HG02759 (cell line): ENCODE results near the gene SLC6A11.

Experiments
- ATAC-seq: cut with Tn5 transposase; IDR thresholded peaks from one replicate; pipeline ENCODE4 v1.9.1; 2021; ENCODE audit warnings: mild to moderate bottlenecking, moderate library complexity; ENCODE audit not compliant: unreplicated experiment

Gene SLC6A11

DNA sequence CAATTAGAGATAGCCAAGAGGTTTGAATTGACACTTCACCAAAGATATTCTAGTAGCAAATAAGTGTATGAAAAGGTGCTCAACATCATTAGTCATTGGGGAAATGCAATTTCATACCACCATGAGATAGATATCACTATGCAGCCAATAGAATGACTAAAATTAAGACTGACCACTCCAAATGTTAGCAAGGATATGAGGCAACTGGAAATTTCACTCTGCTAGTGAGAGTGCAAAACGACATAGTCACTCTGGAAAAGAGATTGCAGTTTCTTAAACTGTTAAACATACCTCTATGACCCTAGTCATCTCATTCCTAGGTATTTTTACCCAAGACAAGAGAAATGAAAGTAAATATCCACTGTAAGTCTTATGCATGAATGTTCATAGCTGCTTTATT, 27.6 kb upstream of the SLC6A11 start:
- no peak for ATAC-seq

DNA sequence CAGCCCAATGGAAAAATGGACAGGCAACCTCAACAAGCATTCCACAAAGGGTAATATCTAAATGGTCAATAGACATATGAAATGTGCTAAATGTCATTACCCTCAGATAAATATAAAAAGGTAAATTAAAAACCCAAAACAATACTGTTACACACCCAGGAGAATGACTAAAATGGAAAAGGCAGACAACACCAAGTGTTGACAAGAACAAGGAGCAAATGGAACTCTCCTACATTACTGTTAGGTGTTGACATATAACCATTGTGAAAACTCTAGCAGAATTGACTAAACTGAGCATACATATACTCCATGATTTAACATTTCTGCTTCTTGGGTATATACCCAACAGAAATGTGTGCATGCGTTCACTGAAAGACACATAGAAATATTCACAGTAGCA, 25.3 kb upstream of the SLC6A11 start:
- ATAC-seq: no peak

DNA sequence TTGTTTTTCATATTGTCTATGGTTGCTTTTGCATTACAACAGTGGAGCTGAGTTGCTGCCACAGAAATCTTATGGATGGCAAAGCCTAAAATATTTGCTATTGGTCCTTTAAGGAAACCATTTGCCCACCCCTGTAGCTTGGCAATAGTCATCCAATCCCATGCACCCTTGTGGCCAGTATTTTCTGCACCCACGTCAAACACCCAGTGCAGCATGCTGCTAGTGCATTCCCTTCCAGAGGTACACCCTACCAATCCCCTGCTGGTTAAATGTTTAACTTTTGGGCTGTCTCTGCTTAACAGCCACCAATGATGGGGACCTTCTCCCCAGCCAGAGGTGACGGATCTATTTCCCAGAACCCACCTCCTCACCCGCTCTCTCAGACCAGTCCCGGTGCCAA, 23.8 kb upstream of the SLC6A11 start:
- ATAC-seq: no peak

GRCh38 chr3:10798600-10799367, 17.2 kb upstream of the SLC6A11 start:
- no peak for ATAC-seq

DNA sequence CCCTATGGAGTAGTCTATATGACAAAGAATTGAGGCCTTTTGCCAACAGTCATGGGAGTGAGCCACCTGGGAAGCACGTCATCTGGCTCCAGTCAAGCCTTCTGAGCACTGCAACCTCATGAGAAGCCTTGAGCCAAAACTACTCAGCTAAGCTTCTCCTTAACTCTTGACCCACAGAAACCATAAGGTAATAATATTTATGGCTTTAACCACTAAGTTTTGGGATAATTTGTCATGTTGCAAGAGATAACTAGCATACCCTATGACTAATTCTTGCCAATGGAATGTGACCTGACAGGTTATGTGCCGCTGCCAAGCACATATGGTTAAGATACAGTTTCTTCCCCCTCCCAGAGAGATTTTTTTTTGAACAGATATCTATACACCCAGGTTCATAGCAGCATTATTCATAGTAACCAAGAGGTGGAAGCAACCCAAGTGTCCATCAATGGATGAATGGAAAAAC, 11.8 kb upstream of the SLC6A11 start:
- no peak for ATAC-seq

DNA sequence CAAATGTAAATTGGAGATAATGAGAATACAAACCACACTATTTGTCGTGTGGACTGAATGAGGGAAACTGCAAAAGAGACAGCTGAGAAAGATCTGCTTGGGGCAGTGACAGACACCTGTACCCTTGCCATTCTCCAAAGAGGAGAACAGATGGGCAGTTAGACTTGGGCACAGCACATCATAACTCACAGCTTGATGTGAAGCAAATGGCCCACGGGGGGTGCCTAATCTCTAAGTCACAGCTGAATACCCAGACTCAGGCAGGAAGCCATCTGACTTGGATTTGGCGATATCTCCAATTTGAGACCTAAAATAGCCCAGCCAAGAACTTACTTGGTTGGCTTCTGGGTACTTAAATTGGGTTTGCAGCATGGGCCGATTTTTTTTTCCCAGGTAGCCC, 10.0 kb upstream of the SLC6A11 start:
- ATAC-seq: no peak

GRCh38 chr3:10808130-10808735, 7.8 kb upstream of the SLC6A11 start:
- ATAC-seq: no peak

DNA sequence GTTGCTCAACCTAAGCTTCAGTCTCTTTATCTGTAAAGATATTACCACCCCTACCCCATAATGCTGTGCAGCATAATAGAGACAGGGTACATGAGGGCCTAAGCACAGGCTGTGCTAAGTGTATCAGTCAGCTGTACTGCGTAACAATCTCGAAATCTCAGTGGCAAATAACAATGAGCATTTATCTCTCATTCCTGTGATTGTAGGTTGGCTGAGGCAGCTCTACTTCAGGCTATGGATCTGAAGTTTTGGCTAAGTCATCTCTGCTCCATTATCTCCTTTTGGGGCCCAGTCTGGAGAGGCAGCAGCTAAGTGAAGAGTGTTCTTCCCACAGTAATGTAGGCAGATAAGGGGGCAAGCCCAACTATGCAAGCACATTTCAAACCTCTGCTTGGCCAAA, 7.1 kb upstream of the SLC6A11 start:
- no peak for ATAC-seq

DNA sequence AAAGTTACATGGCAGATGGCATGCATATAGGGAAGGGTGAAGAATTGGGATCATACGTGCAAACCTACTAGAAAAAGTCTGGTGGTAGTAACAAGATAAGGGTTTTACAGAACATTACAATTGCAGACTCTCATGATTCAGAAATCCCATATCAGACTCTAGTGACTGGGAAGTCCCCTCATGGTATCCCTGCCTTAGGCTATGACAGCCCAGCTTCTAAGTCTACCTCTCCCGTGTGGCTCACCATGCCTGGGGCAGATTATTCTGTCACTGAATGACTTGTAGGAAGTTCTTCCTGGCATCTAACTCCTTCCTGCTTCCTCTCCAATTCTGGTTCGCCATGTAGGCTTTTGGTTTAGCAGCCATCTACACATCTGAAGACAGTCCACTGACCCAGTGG, 5.7 kb upstream of the SLC6A11 start:
- ATAC-seq: no peak

GRCh38 chr3:10813425-10813824, 2.6 kb upstream of the SLC6A11 start:
- no peak for ATAC-seq

DNA sequence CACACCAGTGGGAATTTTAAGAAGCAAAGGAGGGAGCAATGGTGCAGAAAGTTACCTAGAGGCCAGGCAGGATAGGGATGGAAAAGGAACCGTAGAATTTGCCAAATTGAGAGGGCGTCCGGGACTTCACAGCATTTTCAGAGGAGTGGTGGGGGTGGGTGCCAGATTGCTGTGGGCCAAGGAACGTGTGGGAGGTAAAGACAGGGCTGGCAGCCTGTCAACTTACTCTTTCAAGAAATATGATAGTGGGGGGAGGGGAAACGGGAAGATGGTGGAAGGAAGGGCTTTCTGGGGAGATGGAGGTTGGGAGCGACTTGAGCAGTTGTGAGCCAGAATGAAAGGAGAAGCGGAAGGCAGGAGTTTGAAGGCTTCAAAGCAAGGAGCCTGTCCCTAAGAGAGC, 1.4 kb upstream of the SLC6A11 start:
- no peak for ATAC-seq

GRCh38 chr3:10815487-10815886, 541 bp upstream of the SLC6A11 start:
- ATAC-seq: no peak

- no peak for ATAC-seq
These were observed 830 bp downstream of the SLC6A11 start for GRCh38 chr3:10816863-10817253.

GRCh38 chr3:10817506-10817905, 1.5 kb downstream of the SLC6A11 start:
- ATAC-seq: no peak

- ATAC-seq: no peak
These were observed 6.0 kb downstream of the SLC6A11 start for GRCh38 chr3:10822055-10822454.

- ATAC-seq: no peak
These were observed 6.9 kb downstream of the SLC6A11 start for GRCh38 chr3:10822708-10823515.

GRCh38 chr3:10823516-10823818, 7.4 kb downstream of the SLC6A11 start:
- no peak for ATAC-seq

GRCh38 chr3:10824468-10824867, 8.4 kb downstream of the SLC6A11 start:
- ATAC-seq: no peak

DNA sequence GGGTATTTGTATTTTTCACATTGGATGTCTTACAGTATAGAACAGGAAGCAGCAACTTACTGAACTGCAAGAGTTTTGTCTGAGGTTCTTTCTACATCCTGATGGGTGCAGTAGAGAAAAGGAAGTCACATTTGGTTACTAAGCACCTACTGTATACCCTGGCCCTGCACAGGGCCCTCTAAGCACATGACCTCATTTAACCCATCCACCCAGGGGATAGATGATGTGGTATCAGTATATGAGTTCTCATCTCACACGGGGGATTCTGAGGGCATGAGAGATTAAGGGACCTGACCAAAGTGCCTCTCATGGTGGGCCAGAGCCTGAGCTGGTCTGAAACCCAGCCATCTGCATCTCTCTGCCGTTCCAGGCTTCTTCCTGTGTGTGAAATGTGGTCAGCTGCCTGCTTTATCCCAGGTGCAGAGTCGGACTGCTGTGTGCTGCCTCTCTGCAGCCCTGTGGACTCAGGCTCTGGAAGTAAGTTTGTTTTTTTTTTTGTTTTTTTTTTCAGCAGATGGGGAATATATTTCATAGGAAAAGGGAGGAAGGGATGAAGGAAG, 17.9 kb downstream of the SLC6A11 start:
- no peak for ATAC-seq

DNA sequence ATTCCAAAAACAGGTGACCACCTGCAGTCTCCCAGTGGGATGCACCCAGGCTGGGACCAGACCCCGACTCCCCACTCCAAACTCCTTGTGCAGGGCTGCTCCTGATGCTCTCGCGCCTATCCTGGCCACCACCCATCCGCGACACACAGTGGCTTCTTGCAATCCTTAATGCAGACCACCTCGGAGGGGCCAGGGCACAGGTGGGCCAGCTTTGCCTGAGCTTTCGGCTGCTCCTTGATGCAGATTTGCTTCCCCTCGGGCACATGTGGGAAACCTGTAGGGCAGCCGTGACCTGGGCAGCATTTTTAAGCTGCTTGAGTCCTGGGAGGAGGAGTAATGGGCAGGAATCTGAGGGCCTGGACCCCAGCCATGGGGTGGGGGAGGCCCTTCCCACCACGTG, 18.9 kb downstream of the SLC6A11 start:
- no peak for ATAC-seq

- no peak for ATAC-seq
These were observed 19.4 kb downstream of the SLC6A11 start for GRCh38 chr3:10835406-10835805.

DNA sequence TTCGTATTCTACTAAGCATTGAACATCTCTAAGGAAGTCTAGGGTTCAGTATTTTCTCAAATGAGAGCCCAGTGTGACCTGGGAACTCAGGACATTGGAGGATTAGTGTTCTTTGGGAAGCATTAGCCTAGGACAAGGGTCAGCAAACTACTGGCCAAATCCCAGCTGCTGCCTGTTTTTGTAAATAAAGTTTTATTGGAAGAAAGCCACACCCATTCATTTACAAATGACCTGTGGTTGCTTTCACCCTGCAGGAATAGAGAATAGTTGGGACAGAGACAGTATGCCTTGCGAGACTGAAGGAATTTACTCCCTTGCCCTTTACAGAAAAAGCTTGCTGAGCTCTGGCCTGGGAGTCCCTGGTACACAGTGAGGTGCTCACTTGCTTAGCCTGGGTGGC, 20.6 kb downstream of the SLC6A11 start:
- no peak for ATAC-seq
